ENCODE measurements around the gene HAPLN2. TPM values are rescaled to one million over a fixed set of nuclear protein-coding genes. Genes with fewer than 3 reads are reported as not detected.

HAPLN2 gene
- total and polyA plus RNA-seq, 2 of the 8 experiments (the other 6 are each of a cell fraction or from before 2014, with no cell fraction given), result 0.19 to 0.51 TPM

GRCh38 chr1:156644640-156645039, 25.4 kb downstream of the HAPLN2 start:
- H2BK120ac ChIP-seq (replicated peaks; ENCODE audit: low read depth, low read length), result no peak overlapping the region
- no peak overlapping the region for H2BK5ac ChIP-seq (ENCODE audit: low read depth, low read length)
- H3K36me3 ChIP-seq (ENCODE audit: control insufficient read depth in 2 of 4, insufficient read depth in 4 of 4, low read length in 3 of 4), result no peaks in the 10 kb centered on the region
- 82% methylated on average over 1 of the region's 1 CpG; no CpG with 5 or more reads in 1 of the 2 experiments for WGBS, 2 experiments (ENCODE audit: extremely low coverage in 1 of 2, insufficient coverage in 1 of 2, insufficient read length in 1 of 2, insufficient replicate concordance in 2 of 2, low coverage in 1 of 2, low lambda C conversion rate in 2 of 2, missing lambda C conversion rate in 1 of 2)
- H3K23me2 ChIP-seq (ENCODE audit: low read depth, low read length), result peaks cover 13% of the 10 kb centered on the region; the same call in 1 of the 2 replicates
- H2BK15ac ChIP-seq (ENCODE audit: low read length), result no peak overlapping the region
- CTCF ChIA-PET (ENCODE audit: partially characterized antibody), result interaction anchor here (1.8 to 43.0 kb wide), 5 partner anchors 15 to 81 kb away, joined by 6 to 868 read pairs (median 254); partner anchors contain the start of genes HAPLN2 and NES
- H4K91ac ChIP-seq (replicated peaks; ENCODE audit: insufficient read length, low read length), result no peak overlapping the region
- no peak for FAIRE-seq
- no peak overlapping the region for H3K4me3 ChIP-seq (ENCODE audit: extremely low read depth in 1 of 4, insufficient read depth in 2 of 4, low read depth in 3 of 4, low read length in 4 of 4)
- H3K27me3 ChIP-seq (replicated peaks in 1 of 4; ENCODE audit: control insufficient read depth in 3 of 4, extremely low read depth in 1 of 4, insufficient read depth in 3 of 4, low read length in 3 of 4), result peaks cover 11 to 76% (median 59%) of the 10 kb centered on the region in 4 experiments
- H3K9me3 ChIP-seq (ENCODE audit: insufficient read depth in 2 of 2, low read depth in 1 of 2, low read length in 1 of 2), result no peaks in the 10 kb centered on the region
- no peak overlapping the region for H3K4me2 ChIP-seq (ENCODE audit: insufficient read depth in 1 of 2, low read depth in 2 of 2, low read length in 2 of 2)
- H4K5ac ChIP-seq (ENCODE audit: insufficient read length, low read depth, low read length), result no peak overlapping the region
- 0 out of 2 replicates have a peak overlapping the region, but pooled peaks have one; percentile 4 for H3K18ac ChIP-seq (ENCODE audit: extremely low read depth, low read length)
- H3K56ac ChIP-seq (replicated peaks; ENCODE audit: insufficient read length, low read depth, low read length), result no peak overlapping the region
- no peak overlapping the region; the same call in 1 of the 2 replicates for H2AK5ac ChIP-seq (ENCODE audit: low read depth, low read length)
- no peak overlapping the region for H3K9ac ChIP-seq (replicated peaks in 1 of 4; ENCODE audit: extremely low read depth in 1 of 4, low read depth in 3 of 4, low read length in 3 of 4)
- H3K79me2 ChIP-seq (ENCODE audit: control insufficient read depth in 1 of 2, insufficient read depth in 2 of 2, low read length in 2 of 2), result no peaks in the 10 kb centered on the region
- H2BK12ac ChIP-seq (ENCODE audit: low read depth, low read length), result no peak overlapping the region
- no peak overlapping the region for H4K8ac ChIP-seq (ENCODE audit: extremely low read depth, insufficient read depth, low read length)
- H3K27ac ChIP-seq (ENCODE audit: low read depth, low read length), result no peak overlapping the region
- H3K23ac ChIP-seq (ENCODE audit: insufficient read length), result no peak overlapping the region
- peaks cover 8 to 23% (median 15%) of the 10 kb centered on the region in 4 experiments for H3K4me1 ChIP-seq (replicated peaks in 1 of 4; ENCODE audit: control insufficient read depth in 3 of 4, insufficient read depth in 4 of 4, low read length in 3 of 4)
- H4K20me1 ChIP-seq (replicated peaks in 1 of 2; ENCODE audit: control insufficient read depth in 1 of 2, insufficient read depth in 2 of 2, low read length in 2 of 2), result peaks cover 0 to 6% of the 10 kb centered on the region in 2 experiments
- no peak overlapping the region for H3K4ac ChIP-seq (replicated peaks; ENCODE audit: insufficient read length, low read depth, low read length)
- POLR2A ChIA-PET (ENCODE audit: partially characterized antibody), result interaction anchor here (0.9 to 4.5 kb wide), 4 partner anchors 8 to 32 kb away, joined by 3 to 22 read pairs (median 14); partner anchors contain the start of gene NES
- H2BK20ac ChIP-seq (ENCODE audit: low read length), result no peak overlapping the region
- no peaks in the 10 kb centered on the region for H3K79me1 ChIP-seq (ENCODE audit: low read depth, low read length)
- no peak overlapping the region for H3K14ac ChIP-seq (ENCODE audit: insufficient read length)
- DNase-seq (ENCODE audit: low read depth in 1 of 2, low spot score in 2 of 2), result no peak
- no peak overlapping the region for H2AFZ ChIP-seq (ENCODE audit: low read length)
- TF ChIP-seq KDM1A (IDR thresholded peaks at IDR 0.05; ENCODE audit: borderline replicate concordance, low read length), result peak; percentile 88
- TF ChIP-seq HDAC2 (IDR thresholded peaks at IDR 0.05; ENCODE audit: borderline replicate concordance in 1 of 2, low read depth in 2 of 2, low read length in 2 of 2), result 0 out of 4 replicates have a peak, but pooled peaks of 1 of the 2 experiments have one; percentile 45
- TF ChIP-seq POLR2A (IDR thresholded peaks at IDR 0.05; ENCODE audit: control extremely low read depth in 1 of 2, low read depth in 2 of 2, low read length in 2 of 2), result no peak
- no peak for TF ChIP-seq RBBP5 (IDR thresholded peaks at IDR 0.05; ENCODE audit: borderline replicate concordance, low read depth, low read length)

All from H1 (cell line).